Measurements from ENCODE around the gene RGS19. TPM values are rescaled to one million over a fixed set of nuclear protein-coding genes. Genes with fewer than 3 reads are reported as not detected.

RGS19 gene
- total and polyA plus RNA-seq, 4 donors = 4.9 to 12.9 (median 6.3) TPM

- Histone ChIP-seq H3K9me3 (ENCODE audit: control insufficient read depth in 4 of 4, low read length in 3 of 4) (no peaks in the 10 kb centered on the region), H3K9ac (ENCODE audit: low read depth in 1 of 2, low read length in 2 of 2) (no peak overlapping the region), H3K27ac (ENCODE audit: low read depth in 1 of 2, low read length in 2 of 2) (no peak overlapping the region), H3K4me1 (ENCODE audit: control insufficient read depth in 4 of 4, insufficient read depth in 4 of 4, low read length in 3 of 4) (peaks cover 0 to 4% (median under 1%) of the 10 kb centered on the region in 4 donors), H3K36me3 (ENCODE audit: control insufficient read depth in 4 of 4, insufficient read depth in 3 of 4, low read depth in 1 of 4, low read length in 3 of 4) (no peaks in the 10 kb centered on the region), H3K27me3 (ENCODE audit: control insufficient read depth in 4 of 4, insufficient read depth in 4 of 4, low read length in 3 of 4) (peaks cover 0 to 3% (median 1%) of the 10 kb centered on the region in 4 donors), H3K4me3 (ENCODE audit: low read depth in 1 of 3, low read length in 3 of 3) (no peak overlapping the region)
- 77% methylated on average over 12 of the region's 12 CpGs for WGBS
- DNase-seq (ENCODE audit: low spot score) = no peak
- TF ChIP-seq FOXA2 (IDR thresholded peaks at IDR 0.05) (no peak), HNF4G (IDR thresholded peaks at IDR 0.05) (no peak), ZBTB33 (IDR thresholded peaks at IDR 0.05) (no peak), CTCF (IDR thresholded peaks at IDR 0.05; ENCODE audit: low read depth, low read length, missing input control) (no peak), NR2F2 (IDR thresholded peaks at IDR 0.05) (no peak), RXRA (IDR thresholded peaks at IDR 0.05) (no peak), FOXA1 (IDR thresholded peaks at IDR 0.05) (no peak)
Measured at GRCh38 chr20:64121586-64121985, 42.3 kb upstream of the RGS19 start.

GRCh38 chr20:64119681-64120341 is 40.5 kb upstream of the RGS19 start:
- DNase-seq (ENCODE audit: low spot score) = no peak
- Histone ChIP-seq H3K36me3 (ENCODE audit: control insufficient read depth in 4 of 4, insufficient read depth in 3 of 4, low read depth in 1 of 4, low read length in 3 of 4) (no peaks in the 10 kb centered on the region), H3K27ac (ENCODE audit: low read depth in 1 of 2, low read length in 2 of 2) (no peak overlapping the region), H3K27me3 (ENCODE audit: control insufficient read depth in 4 of 4, insufficient read depth in 4 of 4, low read length in 3 of 4) (peaks cover 0 to 3% (median 1%) of the 10 kb centered on the region in 4 donors), H3K4me3 (ENCODE audit: low read depth in 1 of 3, low read length in 3 of 3) (no peak overlapping the region), H3K9ac (ENCODE audit: low read depth in 1 of 2, low read length in 2 of 2) (no peak overlapping the region), H3K4me1 (ENCODE audit: control insufficient read depth in 4 of 4, insufficient read depth in 4 of 4, low read length in 3 of 4) (peaks cover 0 to 4% (median under 1%) of the 10 kb centered on the region in 4 donors), H3K9me3 (ENCODE audit: control insufficient read depth in 4 of 4, low read length in 3 of 4) (no peaks in the 10 kb centered on the region)
- 68% methylated on average over 14 of the region's 14 CpGs for WGBS
- no peak for TF ChIP-seq EGR1 (IDR thresholded peaks at IDR 0.05; ENCODE audit: low read depth in 2 of 2)
- TF ChIP-seq ZBTB33 (IDR thresholded peaks at IDR 0.05) = no peak
- TF ChIP-seq RXRA (IDR thresholded peaks at IDR 0.05) = no peak
- no peak for TF ChIP-seq TAF1 (conservative IDR thresholded peaks at IDR 0.05)
- no peak for TF ChIP-seq CTCF (IDR thresholded peaks at IDR 0.05; ENCODE audit: low read depth, low read length, missing input control)
- no peak for TF ChIP-seq HNF4A (conservative IDR thresholded peaks at IDR 0.05)
- no peak for TF ChIP-seq MAX (IDR thresholded peaks at IDR 0.05)
- TF ChIP-seq RAD21 (IDR thresholded peaks at IDR 0.05) = no peak
- TF ChIP-seq FOXA1 (IDR thresholded peaks at IDR 0.05) = no peak
- no peak for TF ChIP-seq REST (IDR thresholded peaks at IDR 0.05)
- TF ChIP-seq GABPA (IDR thresholded peaks at IDR 0.05 in 1 of 2, conservative IDR thresholded peaks at IDR 0.05 in 1 of 2) = no peak
- TF ChIP-seq SP1 (IDR thresholded peaks at IDR 0.05) = no peak
- no peak for TF ChIP-seq JUND (IDR thresholded peaks at IDR 0.05)
- no peak for TF ChIP-seq ATF3 (IDR thresholded peaks at IDR 0.05)
- TF ChIP-seq HNF4G (IDR thresholded peaks at IDR 0.05) = no peak
- no peak for TF ChIP-seq YY1 (IDR thresholded peaks at IDR 0.05)
- no peak for TF ChIP-seq FOXA2 (IDR thresholded peaks at IDR 0.05)
- no peak for TF ChIP-seq NR2F2 (IDR thresholded peaks at IDR 0.05)

Data from liver (tissue), 9 donors.